Erythroblast (primary cell): ENCODE data around the gene TIAM1.

Experiments
- GATA1 ChIP-seq: IDR thresholded peaks from 2 replicates; pipeline ENCODE4 v1.6.1; 2011; ENCODE audit warnings: low read depth, mild to moderate bottlenecking, control low read depth, low read length, moderate library complexity
- POLR2A ChIP-seq: IDR thresholded peaks from 2 replicates; pipeline ENCODE4 v1.6.1; 2011; ENCODE audit warnings: mild to moderate bottlenecking, low read length

DNA sequence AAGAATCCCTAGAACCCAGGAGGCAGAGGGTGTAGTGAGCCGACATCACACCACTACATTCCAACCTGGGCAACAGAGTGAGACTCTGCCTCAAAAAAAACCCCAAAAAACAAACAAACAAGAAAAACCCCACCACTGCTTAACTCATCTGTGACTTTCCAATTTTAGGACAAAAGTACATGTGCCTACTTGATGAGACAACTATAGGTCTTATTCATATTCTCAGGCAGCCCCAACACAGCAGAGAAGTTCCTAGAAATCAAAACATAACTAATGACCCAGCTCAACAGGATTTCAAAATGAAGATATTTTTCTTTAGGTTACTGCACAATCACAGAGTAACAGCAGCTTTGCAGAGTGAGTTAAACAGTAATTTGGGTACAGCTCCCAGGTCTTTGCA lies 26.4 kb downstream of the TIAM1 start:
- TF ChIP-seq POLR2A (no peak), GATA1 (no peak)
